HEK293 (cell line): ENCODE measurements around the gene ZC3H10.

Experiments
- BCL11A ChIP-seq: fragments of 450-650 bp; formaldehyde crosslinking; IDR thresholded peaks from 2 replicates; pipeline ENCODE4 v1.5.1; 2016; ENCODE audit warnings: low read depth, missing biosample characterization, missing genetic modification characterization
- HIC1 ChIP-seq: fragments of 450-650 bp; formaldehyde crosslinking; IDR thresholded peaks from 2 replicates; pipeline ENCODE4 v1.5.1; 2016; ENCODE audit warnings: missing biosample characterization, missing genetic modification characterization
- KLF8 ChIP-seq: fragments of 450-650 bp; formaldehyde crosslinking; IDR thresholded peaks from 2 replicates; pipeline ENCODE4 v1.5.1; 2016; ENCODE audit warnings: missing biosample characterization, missing genetic modification characterization
- RBAK ChIP-seq: fragments of 450-650 bp; formaldehyde crosslinking; IDR thresholded peaks from 2 replicates; pipeline ENCODE4 v1.5.1; 2016; ENCODE audit warnings: missing biosample characterization, missing genetic modification characterization
- SALL2 ChIP-seq: fragments of 450-650 bp; formaldehyde crosslinking; IDR thresholded peaks from 2 replicates; pipeline ENCODE4 v1.5.0; 2017; ENCODE audit warnings: missing biosample characterization, mild to moderate bottlenecking, missing genetic modification characterization, borderline replicate concordance
- SP3 ChIP-seq: fragments of 450-650 bp; formaldehyde crosslinking; IDR thresholded peaks from 2 replicates; pipeline ENCODE4 v1.5.1; 2016; ENCODE audit warnings: missing biosample characterization, missing genetic modification characterization
- SP7 ChIP-seq: fragments of 450-650 bp; formaldehyde crosslinking; IDR thresholded peaks from 2 replicates; pipeline ENCODE4 v1.5.1; 2016; ENCODE audit warnings: missing biosample characterization, missing genetic modification characterization
- TCF7L2 ChIP-seq: IDR thresholded peaks from 2 replicates; pipeline ENCODE4 v1.6.1; 2011; ENCODE audit warnings: low read depth, mild to moderate bottlenecking, inconsistent platforms, low read length, moderate library complexity, borderline replicate concordance
- YY2 ChIP-seq: fragments of 450-650 bp; formaldehyde crosslinking; IDR thresholded peaks from 2 replicates; pipeline ENCODE4 v1.5.1; 2016; ENCODE audit warnings: missing biosample characterization, missing genetic modification characterization
- ZIC2 ChIP-seq: fragments of 450-650 bp; formaldehyde crosslinking; IDR thresholded peaks from 2 replicates; pipeline ENCODE4 v1.5.1; 2016; ENCODE audit warnings: missing biosample characterization, missing genetic modification characterization
- ZNF132 ChIP-seq: fragments of 450-650 bp; formaldehyde crosslinking; IDR thresholded peaks from 2 replicates; pipeline ENCODE4 v1.5.1; 2017; ENCODE audit warnings: missing biosample characterization, missing genetic modification characterization, borderline replicate concordance
- ZNF138 ChIP-seq: fragments of 450-650 bp; formaldehyde crosslinking; IDR thresholded peaks from 2 replicates; pipeline ENCODE4 v1.5.1; 2016; ENCODE audit warnings: missing biosample characterization, missing genetic modification characterization, borderline replicate concordance
- ZNF2 ChIP-seq: fragments of 450-650 bp; formaldehyde crosslinking; IDR thresholded peaks from 2 replicates; pipeline ENCODE4 v1.5.1; 2016; ENCODE audit warnings: missing biosample characterization, missing genetic modification characterization
- ZNF214 ChIP-seq: fragments of 450-650 bp; formaldehyde crosslinking; IDR thresholded peaks from 2 replicates; pipeline ENCODE4 v1.5.1; 2017; ENCODE audit warnings: missing biosample characterization, mild to moderate bottlenecking, missing genetic modification characterization, borderline replicate concordance
- ZNF221 ChIP-seq: fragments of 450-650 bp; formaldehyde crosslinking; IDR thresholded peaks from 2 replicates; pipeline ENCODE4 v1.5.1; 2017; ENCODE audit warnings: missing biosample characterization, missing genetic modification characterization, borderline replicate concordance
- ZNF223 ChIP-seq: fragments of 450-650 bp; formaldehyde crosslinking; IDR thresholded peaks from 2 replicates; pipeline ENCODE4 v1.5.1; 2016; ENCODE audit warnings: missing biosample characterization, missing genetic modification characterization
- ZNF404 ChIP-seq: fragments of 450-650 bp; formaldehyde crosslinking; IDR thresholded peaks from 2 replicates; pipeline ENCODE4 v1.5.1; 2017; ENCODE audit warnings: missing biosample characterization, missing genetic modification characterization
- ZNF426 ChIP-seq: fragments of 450-650 bp; formaldehyde crosslinking; IDR thresholded peaks from 2 replicates; pipeline ENCODE4 v1.5.1; 2017; ENCODE audit warnings: missing biosample characterization, missing genetic modification characterization, mild to moderate bottlenecking, inconsistent platforms, moderate library complexity
- ZNF660 ChIP-seq: fragments of 450-650 bp; IDR thresholded peaks from 2 replicates; pipeline ENCODE4 v1.5.1; 2018; ENCODE audit warnings: missing biosample characterization, mild to moderate bottlenecking, missing genetic modification characterization
- ZNF776 ChIP-seq: fragments of 450-650 bp; formaldehyde crosslinking; IDR thresholded peaks from 2 replicates; pipeline ENCODE4 v1.5.0; 2017; ENCODE audit warnings: missing biosample characterization, missing genetic modification characterization, borderline replicate concordance
- ZNF837 ChIP-seq: fragments of 450-650 bp; formaldehyde crosslinking; IDR thresholded peaks from 2 replicates; pipeline ENCODE4 v1.5.1; 2016; ENCODE audit warnings: missing biosample characterization, missing genetic modification characterization
- ZSCAN16 ChIP-seq: fragments of 450-650 bp; formaldehyde crosslinking; IDR thresholded peaks from 2 replicates; pipeline ENCODE4 v1.5.1; 2016; ENCODE audit warnings: missing biosample characterization, missing genetic modification characterization
- TF ChIP-seq, protein P1 (sequence below): fragments of 450-650 bp; formaldehyde crosslinking; IDR thresholded peaks from 2 replicates; pipeline ENCODE4 v1.5.1; 2016; ENCODE audit warnings: missing biosample characterization, missing genetic modification characterization
- TF ChIP-seq, protein P2 (sequence below): IDR thresholded peaks from 2 replicates; pipeline ENCODE4 v1.6.1; 2011; ENCODE audit warnings: mild to moderate bottlenecking, low read depth, low read length, borderline replicate concordance

The ZC3H10 gene

GRCh38 chr12:56127888-56128669 is 10.0 kb downstream of the ZC3H10 start, which contains the start of gene ESYT1 (continued):
- TF ChIP-seq ZNF837 (tag by site-specific recombination) (no peak), SP3 (tag by site-specific recombination) (peak; percentile 94), KLF8 (tag by site-specific recombination) (peak; percentile 69), ZNF138 (tag by site-specific recombination) (no peak), ZSCAN16 (tag by site-specific recombination) (no peak), ZNF426 (tag by site-specific recombination) (no peak), ZNF221 (tag by site-specific recombination) (no peak), TCF7L2 (no peak), ZNF776 (tag by site-specific recombination) (no peak), ZNF132 (tag by site-specific recombination) (no peak), ZNF2 (peak; percentile 50), BCL11A (tag by site-specific recombination) (0 out of 2 replicates have a peak, but pooled peaks have one; percentile 22), ZIC2 (peak; percentile 62), YY2 (no peak), ZNF660 (tag by site-specific recombination) (peak; percentile 26), SALL2 (no peak), SP7 (tag by site-specific recombination) (peak; percentile 78), RBAK (tag by site-specific recombination) (no peak), ZNF404 (no peak), ZNF223 (tag by site-specific recombination) (no peak), ZNF214 (no peak), HIC1 (peak; percentile 69; the same call in 1 of the 2 replicates)
- TF ChIP-seq, protein P1, sequence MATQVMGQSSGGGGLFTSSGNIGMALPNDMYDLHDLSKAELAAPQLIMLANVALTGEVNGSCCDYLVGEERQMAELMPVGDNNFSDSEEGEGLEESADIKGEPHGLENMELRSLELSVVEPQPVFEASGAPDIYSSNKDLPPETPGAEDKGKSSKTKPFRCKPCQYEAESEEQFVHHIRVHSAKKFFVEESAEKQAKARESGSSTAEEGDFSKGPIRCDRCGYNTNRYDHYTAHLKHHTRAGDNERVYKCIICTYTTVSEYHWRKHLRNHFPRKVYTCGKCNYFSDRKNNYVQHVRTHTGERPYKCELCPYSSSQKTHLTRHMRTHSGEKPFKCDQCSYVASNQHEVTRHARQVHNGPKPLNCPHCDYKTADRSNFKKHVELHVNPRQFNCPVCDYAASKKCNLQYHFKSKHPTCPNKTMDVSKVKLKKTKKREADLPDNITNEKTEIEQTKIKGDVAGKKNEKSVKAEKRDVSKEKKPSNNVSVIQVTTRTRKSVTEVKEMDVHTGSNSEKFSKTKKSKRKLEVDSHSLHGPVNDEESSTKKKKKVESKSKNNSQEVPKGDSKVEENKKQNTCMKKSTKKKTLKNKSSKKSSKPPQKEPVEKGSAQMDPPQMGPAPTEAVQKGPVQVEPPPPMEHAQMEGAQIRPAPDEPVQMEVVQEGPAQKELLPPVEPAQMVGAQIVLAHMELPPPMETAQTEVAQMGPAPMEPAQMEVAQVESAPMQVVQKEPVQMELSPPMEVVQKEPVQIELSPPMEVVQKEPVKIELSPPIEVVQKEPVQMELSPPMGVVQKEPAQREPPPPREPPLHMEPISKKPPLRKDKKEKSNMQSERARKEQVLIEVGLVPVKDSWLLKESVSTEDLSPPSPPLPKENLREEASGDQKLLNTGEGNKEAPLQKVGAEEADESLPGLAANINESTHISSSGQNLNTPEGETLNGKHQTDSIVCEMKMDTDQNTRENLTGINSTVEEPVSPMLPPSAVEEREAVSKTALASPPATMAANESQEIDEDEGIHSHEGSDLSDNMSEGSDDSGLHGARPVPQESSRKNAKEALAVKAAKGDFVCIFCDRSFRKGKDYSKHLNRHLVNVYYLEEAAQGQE = 0 out of 2 replicates have a peak, but pooled peaks have one; percentile 41
- TF ChIP-seq, protein P2, sequence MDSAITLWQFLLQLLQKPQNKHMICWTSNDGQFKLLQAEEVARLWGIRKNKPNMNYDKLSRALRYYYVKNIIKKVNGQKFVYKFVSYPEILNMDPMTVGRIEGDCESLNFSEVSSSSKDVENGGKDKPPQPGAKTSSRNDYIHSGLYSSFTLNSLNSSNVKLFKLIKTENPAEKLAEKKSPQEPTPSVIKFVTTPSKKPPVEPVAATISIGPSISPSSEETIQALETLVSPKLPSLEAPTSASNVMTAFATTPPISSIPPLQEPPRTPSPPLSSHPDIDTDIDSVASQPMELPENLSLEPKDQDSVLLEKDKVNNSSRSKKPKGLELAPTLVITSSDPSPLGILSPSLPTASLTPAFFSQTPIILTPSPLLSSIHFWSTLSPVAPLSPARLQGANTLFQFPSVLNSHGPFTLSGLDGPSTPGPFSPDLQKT = no peak
- TF ChIP-seq, all 188 proteins: peak for 49
